ENCODE data around the gene MAPRE3. TPM values are rescaled to one million over a fixed set of nuclear protein-coding genes. Genes with fewer than 3 reads are reported as not detected.
A peak's percentile ranks its signal among the peaks of the same experiment; 100 is the strongest.

MAPRE3 gene
- total RNA-seq, 1 experiment from 2014 or later, result 10.3 TPM

DNA sequence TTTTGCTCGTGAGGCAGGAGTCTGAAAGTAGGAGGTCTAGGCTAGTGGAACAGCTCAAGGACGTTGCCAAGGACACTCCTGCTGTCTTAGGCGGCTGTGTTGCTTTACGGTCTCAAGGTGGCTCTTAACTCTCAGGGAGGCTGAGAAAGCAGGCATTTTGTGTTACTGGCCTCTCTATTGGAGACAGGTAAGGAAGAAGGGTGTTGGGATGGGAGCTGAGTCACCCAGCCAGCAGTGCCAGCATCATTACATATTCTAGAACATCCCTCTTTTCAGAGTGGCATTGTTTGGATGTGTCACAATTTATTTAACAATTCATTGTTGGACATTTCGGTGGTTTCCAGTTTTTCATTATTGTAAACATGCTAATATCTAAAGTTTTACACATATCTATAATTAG is 31.5 kb downstream of the MAPRE3 start:
- no peaks in the 10 kb centered on the region; the same call in 1 of the 2 replicates for H3K27me3 Mint-ChIP-seq (ENCODE audit: low read depth)
- H3K9me3 Mint-ChIP-seq, result no peaks in the 10 kb centered on the region
- DNase-seq (ENCODE audit: low spot score) (no peak), ATAC-seq (peak; percentile 67)
- CTCF ChIA-PET, result interaction anchor here (0.5 to 3.7 kb wide), 3 partner anchors 15 to 96 kb away, joined by 5 to 30 read pairs (median 11); no protein-coding TSS in a partner anchor
- H3K4me3 Mint-ChIP-seq, result no peak overlapping the region
- peak; percentile 87; the same call in 1 of the 2 replicates for TF ChIP-seq ESRRA (CRISPR knock-in tag; IDR thresholded peaks at IDR 0.05; ENCODE audit: borderline replicate concordance)
- TF ChIP-seq, protein P1, sequence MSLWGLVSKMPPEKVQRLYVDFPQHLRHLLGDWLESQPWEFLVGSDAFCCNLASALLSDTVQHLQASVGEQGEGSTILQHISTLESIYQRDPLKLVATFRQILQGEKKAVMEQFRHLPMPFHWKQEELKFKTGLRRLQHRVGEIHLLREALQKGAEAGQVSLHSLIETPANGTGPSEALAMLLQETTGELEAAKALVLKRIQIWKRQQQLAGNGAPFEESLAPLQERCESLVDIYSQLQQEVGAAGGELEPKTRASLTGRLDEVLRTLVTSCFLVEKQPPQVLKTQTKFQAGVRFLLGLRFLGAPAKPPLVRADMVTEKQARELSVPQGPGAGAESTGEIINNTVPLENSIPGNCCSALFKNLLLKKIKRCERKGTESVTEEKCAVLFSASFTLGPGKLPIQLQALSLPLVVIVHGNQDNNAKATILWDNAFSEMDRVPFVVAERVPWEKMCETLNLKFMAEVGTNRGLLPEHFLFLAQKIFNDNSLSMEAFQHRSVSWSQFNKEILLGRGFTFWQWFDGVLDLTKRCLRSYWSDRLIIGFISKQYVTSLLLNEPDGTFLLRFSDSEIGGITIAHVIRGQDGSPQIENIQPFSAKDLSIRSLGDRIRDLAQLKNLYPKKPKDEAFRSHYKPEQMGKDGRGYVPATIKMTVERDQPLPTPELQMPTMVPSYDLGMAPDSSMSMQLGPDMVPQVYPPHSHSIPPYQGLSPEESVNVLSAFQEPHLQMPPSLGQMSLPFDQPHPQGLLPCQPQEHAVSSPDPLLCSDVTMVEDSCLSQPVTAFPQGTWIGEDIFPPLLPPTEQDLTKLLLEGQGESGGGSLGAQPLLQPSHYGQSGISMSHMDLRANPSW (CRISPR knock-in tag; conservative IDR thresholded peaks at IDR 0.05; ENCODE audit: low read depth), result no peak
- H3K36me3 Mint-ChIP-seq, result no peaks in the 10 kb centered on the region
- H3K4me1 Mint-ChIP-seq, result peaks cover 6% of the 10 kb centered on the region
- POLR2A ChIA-PET, result no interaction called here
- H3K27ac Mint-ChIP-seq, result peak overlapping the region; percentile 90

DNA sequence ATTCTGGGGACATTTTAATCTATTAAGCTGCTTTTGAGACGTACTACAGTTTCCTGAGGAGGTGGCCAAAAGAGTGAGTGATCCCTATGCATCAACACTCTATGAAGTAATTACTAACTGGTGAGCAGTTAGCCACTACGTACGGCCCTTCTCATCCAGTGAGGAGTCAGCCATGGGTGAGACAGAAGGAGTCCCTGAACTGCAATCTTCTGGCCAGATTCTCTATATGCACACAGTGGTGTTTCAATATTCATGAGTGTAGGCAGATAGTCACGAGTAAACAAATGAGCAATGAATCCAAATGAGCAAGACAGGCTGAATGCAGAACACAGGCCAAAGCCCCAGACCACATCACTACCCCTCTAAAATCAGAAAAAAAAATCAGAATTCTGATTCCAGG is 32.6 kb downstream of the MAPRE3 start:
- ATAC-seq (no peak), DNase-seq (ENCODE audit: low spot score) (no peak)
- Mint-ChIP-seq H3K9me3 (no peaks in the 10 kb centered on the region), H3K27me3 (ENCODE audit: low read depth) (no peaks in the 10 kb centered on the region), H3K4me3 (no peak overlapping the region), H3K27ac (no peak overlapping the region), H3K36me3 (no peaks in the 10 kb centered on the region), H3K4me1 (peaks cover 6% of the 10 kb centered on the region)
- TF ChIP-seq RORB (CRISPR knock-in tag; IDR thresholded peaks at IDR 0.05) (no peak), JUN (CRISPR knock-in tag; IDR thresholded peaks at IDR 0.05) (no peak), GTF2I (CRISPR knock-in tag; conservative IDR thresholded peaks at IDR 0.05) (no peak), ZNF263 (CRISPR knock-in tag; IDR thresholded peaks at IDR 0.05; ENCODE audit: low read depth) (no peak), CREB1 (CRISPR knock-in tag; IDR thresholded peaks at IDR 0.05) (no peak), TP53 (CRISPR knock-in tag; IDR thresholded peaks at IDR 0.05) (no peak), ZNF138 (CRISPR knock-in tag; conservative IDR thresholded peaks at IDR 0.05) (no peak), JAZF1 (CRISPR knock-in tag; IDR thresholded peaks at IDR 0.05) (no peak), GRHL2 (CRISPR knock-in tag; IDR thresholded peaks at IDR 0.05; ENCODE audit: insufficient replicate concordance, severe bottlenecking) (no peak)
- TF ChIP-seq, protein P2, sequence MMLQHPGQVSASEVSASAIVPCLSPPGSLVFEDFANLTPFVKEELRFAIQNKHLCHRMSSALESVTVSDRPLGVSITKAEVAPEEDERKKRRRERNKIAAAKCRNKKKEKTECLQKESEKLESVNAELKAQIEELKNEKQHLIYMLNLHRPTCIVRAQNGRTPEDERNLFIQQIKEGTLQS (CRISPR knock-in tag; conservative IDR thresholded peaks at IDR 0.05), result no peak
- TF ChIP-seq, protein P3, sequence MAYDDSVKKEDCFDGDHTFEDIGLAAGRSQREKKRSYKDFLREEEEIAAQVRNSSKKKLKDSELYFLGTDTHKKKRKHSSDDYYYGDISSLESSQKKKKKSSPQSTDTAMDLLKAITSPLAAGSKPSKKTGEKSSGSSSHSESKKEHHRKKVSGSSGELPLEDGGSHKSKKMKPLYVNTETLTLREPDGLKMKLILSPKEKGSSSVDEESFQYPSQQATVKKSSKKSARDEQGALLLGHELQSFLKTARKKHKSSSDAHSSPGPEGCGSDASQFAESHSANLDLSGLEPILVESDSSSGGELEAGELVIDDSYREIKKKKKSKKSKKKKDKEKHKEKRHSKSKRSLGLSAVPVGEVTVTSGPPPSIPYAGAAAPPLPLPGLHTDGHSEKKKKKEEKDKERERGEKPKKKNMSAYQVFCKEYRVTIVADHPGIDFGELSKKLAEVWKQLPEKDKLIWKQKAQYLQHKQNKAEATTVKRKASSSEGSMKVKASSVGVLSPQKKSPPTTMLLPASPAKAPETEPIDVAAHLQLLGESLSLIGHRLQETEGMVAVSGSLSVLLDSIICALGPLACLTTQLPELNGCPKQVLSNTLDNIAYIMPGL (CRISPR knock-in tag; IDR thresholded peaks at IDR 0.05), result no peak
- TF ChIP-seq, protein P4, sequence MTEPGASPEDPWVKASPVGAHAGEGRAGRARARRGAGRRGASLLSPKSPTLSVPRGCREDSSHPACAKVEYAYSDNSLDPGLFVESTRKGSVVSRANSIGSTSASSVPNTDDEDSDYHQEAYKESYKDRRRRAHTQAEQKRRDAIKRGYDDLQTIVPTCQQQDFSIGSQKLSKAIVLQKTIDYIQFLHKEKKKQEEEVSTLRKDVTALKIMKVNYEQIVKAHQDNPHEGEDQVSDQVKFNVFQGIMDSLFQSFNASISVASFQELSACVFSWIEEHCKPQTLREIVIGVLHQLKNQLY (CRISPR knock-in tag; IDR thresholded peaks at IDR 0.05), result no peak
- TF ChIP-seq, protein P5, sequence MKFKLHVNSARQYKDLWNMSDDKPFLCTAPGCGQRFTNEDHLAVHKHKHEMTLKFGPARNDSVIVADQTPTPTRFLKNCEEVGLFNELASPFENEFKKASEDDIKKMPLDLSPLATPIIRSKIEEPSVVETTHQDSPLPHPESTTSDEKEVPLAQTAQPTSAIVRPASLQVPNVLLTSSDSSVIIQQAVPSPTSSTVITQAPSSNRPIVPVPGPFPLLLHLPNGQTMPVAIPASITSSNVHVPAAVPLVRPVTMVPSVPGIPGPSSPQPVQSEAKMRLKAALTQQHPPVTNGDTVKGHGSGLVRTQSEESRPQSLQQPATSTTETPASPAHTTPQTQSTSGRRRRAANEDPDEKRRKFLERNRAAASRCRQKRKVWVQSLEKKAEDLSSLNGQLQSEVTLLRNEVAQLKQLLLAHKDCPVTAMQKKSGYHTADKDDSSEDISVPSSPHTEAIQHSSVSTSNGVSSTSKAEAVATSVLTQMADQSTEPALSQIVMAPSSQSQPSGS (CRISPR knock-in tag; IDR thresholded peaks at IDR 0.05; ENCODE audit: borderline replicate concordance, low read depth), result no peak
- TF ChIP-seq, protein P6, sequence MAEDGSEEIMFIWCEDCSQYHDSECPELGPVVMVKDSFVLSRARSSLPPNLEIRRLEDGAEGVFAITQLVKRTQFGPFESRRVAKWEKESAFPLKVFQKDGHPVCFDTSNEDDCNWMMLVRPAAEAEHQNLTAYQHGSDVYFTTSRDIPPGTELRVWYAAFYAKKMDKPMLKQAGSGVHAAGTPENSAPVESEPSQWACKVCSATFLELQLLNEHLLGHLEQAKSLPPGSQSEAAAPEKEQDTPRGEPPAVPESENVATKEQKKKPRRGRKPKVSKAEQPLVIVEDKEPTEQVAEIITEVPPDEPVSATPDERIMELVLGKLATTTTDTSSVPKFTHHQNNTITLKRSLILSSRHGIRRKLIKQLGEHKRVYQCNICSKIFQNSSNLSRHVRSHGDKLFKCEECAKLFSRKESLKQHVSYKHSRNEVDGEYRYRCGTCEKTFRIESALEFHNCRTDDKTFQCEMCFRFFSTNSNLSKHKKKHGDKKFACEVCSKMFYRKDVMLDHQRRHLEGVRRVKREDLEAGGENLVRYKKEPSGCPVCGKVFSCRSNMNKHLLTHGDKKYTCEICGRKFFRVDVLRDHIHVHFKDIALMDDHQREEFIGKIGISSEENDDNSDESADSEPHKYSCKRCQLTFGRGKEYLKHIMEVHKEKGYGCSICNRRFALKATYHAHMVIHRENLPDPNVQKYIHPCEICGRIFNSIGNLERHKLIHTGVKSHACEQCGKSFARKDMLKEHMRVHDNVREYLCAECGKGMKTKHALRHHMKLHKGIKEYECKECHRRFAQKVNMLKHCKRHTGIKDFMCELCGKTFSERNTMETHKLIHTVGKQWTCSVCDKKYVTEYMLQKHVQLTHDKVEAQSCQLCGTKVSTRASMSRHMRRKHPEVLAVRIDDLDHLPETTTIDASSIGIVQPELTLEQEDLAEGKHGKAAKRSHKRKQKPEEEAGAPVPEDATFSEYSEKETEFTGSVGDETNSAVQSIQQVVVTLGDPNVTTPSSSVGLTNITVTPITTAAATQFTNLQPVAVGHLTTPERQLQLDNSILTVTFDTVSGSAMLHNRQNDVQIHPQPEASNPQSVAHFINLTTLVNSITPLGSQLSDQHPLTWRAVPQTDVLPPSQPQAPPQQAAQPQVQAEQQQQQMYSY (CRISPR knock-in tag; IDR thresholded peaks at IDR 0.05), result no peak
- TF ChIP-seq, protein P7, sequence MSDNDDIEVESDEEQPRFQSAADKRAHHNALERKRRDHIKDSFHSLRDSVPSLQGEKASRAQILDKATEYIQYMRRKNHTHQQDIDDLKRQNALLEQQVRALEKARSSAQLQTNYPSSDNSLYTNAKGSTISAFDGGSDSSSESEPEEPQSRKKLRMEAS (CRISPR knock-in tag; IDR thresholded peaks at IDR 0.05), result no peak
- CTCF ChIA-PET, result interaction anchor here (1.4 to 3.7 kb wide), 4 partner anchors 13 to 41 kb away, joined by 5 to 30 read pairs (median 15); no protein-coding TSS in a partner anchor
- POLR2A ChIA-PET, result no interaction called here

Data from WTC11 (cell line).